ENCODE data around the gene USP50.
"Not testable (repeated sequence)": the region's sequence is repeated elsewhere in the genome, so short reads cannot be mapped to it uniquely, and the experiment has no call there.

The USP50 gene

DNA sequence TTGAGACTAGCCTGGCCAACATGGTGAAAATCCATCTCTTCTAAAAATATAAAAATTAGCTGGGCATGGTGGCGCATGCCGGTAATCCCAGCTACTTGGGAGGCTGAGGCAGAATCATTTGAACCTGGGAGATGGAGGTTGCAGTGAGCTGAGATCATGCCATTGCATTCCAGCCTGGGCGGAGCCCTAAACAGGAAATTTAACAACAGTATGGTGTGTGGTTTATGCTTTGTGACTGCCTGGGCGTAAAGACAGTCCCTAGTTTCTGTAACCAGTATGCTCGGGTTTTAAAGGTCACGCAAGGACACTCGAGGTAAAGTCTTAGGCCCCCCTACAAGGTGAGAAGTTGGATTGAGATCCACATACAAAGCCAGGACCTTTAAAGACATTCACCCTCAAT lies 43.3 kb downstream of the USP50 start:
- DNase-seq (ENCODE audit: low spot score): no peak

DNA sequence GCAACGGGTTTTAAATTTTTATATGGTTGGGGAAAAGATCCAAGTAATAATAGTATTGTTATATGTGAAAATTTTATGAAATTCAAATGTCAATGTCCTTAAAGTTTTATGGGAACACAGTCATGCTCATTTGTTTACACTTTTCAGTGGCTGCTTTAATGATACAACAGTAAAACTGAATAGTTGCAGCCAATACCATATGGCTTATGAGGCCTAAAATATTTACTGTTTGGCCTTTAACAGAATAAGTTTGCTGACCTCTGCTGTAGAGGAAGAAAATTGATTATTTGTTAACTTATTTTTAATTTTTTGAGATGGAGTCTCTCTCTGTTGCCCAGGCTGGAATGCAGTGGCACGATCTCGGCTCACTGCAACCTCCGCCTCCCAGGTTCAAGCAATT lies 44.7 kb downstream of the USP50 start:
- DNase-seq (ENCODE audit: low spot score): no peak

DNA sequence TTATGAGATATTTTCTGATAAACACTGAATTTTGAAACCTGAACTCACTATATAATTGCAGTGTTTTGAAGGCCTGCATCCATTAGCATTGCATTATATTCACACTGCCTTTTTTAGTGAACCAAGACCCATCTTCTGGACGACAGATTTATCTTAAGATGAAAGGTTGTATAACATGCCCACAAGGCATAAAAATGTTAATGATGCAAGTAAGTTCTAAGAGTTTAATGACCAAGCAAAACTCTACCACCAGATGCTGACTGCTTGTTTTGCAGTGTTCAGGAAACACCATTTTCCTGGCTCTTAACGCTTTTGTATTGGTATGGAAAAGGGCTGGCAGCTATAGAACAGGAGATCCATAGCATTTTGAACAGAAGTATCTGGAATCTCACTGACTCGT lies 46.1 kb downstream of the USP50 start:
- no peak for DNase-seq (ENCODE audit: low spot score)

DNA sequence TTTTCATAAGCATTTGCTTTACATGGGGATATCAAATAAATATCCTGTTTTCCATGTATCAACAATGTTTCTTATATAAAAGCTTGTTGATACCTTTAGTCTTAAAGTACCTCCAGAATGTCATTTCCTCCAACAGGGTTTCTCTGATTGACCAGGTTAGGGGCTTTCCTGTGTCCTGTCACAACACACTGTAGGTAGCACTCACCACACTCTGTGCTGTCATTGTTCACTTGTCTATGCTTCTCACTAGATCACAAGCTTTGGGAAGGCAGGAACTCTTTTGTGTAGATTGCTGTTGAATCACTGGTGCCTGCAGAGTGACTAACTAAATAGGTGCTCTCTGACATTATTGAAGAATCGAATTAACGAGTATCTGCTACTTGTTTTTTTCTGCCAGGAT lies 49.8 kb downstream of the USP50 start:
- DNase-seq (ENCODE audit: low spot score): no peak

DNA sequence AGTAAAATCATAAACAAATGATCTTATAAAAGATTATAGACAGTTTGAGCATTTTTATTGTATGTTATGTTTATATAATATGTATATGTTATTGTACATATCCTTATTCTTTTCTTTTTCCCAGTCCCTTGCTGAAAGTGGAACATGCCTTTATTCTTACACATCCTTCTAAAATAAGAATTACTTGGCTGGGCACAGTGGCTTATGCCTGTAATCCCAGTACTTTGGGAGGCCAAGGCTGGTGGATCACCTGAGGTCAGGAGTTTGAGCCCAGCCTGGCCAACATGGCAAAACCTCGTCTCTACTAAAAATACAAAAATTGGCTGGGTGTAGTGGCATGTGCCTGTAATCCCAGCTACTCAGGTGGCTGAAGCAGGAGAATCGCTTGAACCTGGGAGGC lies 51.9 kb downstream of the USP50 start:
- DNase-seq (ENCODE audit: low spot score): not testable (repeated sequence)

GRCh38 chr15:50493625-50494024 lies 52.8 kb downstream of the USP50 start:
- no peak for DNase-seq (ENCODE audit: low spot score)

DNA sequence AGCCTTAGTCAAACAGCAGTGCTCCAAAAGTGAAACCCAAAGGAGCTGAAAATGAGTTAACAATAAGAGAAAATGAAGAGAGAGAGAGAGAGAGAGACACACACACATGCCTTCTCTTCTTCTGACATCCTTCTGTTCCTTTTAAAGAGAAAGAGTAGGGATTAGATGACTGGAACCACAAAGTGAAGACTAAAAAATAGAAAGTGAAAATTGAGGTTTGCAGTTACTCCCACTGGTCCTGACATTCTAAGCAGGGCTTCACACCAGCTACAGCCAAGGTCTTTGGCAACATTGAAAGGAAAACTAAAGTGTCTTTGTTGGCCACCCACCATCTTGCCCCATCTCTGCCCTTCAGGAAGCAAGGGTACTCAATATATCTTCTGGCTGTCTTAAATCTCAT lies 59.2 kb downstream of the USP50 start:
- no peak for DNase-seq (ENCODE audit: low spot score)

DNA sequence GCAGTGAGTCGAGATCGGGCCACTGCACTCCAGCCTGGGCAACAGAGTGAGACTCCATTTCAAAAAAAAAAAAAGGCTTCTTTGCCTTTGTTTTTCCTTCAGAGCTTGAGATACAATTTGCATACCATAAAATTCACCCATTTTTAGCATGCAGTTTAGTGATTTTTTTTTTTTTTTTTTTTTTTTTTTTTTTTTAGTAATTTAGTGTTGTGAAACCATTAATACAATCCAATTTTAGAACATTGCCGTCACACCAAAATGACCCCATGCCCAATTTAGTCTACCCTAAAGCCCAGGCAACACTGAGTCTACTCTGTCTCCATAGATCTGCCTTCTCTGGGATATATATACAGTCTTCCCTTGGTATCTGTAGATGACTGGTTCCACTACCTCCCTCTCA lies 61.1 kb downstream of the USP50 start:
- no peak for DNase-seq (ENCODE audit: low spot score)

GRCh38 chr15:50484781-50485180 lies 61.7 kb downstream of the USP50 start:
- DNase-seq (ENCODE audit: low spot score): no peak

GRCh38 chr15:50476143-50476542 lies 70.3 kb downstream of the USP50 start:
- DNase-seq (ENCODE audit: low spot score): no peak

DNA sequence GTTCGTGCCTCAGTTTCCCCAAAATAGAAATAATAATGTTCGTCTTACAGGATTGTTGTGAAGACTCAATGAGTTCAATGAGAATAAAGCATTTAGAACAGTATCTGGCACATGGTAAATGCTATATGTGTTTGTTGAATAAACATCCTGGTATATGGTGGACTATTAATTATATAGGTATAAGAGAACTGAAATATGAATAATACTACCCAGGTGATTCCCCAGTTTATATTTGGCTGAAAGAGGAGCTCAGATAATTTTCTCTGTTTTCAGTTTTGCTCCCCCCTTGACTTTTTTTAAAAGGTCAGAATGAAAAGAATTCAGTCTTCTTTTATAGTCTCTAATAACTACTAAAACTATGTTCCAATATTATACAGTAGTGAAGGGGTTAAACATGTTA lies 75.4 kb downstream of the USP50 start:
- no peak for DNase-seq (ENCODE audit: low spot score)

DNA sequence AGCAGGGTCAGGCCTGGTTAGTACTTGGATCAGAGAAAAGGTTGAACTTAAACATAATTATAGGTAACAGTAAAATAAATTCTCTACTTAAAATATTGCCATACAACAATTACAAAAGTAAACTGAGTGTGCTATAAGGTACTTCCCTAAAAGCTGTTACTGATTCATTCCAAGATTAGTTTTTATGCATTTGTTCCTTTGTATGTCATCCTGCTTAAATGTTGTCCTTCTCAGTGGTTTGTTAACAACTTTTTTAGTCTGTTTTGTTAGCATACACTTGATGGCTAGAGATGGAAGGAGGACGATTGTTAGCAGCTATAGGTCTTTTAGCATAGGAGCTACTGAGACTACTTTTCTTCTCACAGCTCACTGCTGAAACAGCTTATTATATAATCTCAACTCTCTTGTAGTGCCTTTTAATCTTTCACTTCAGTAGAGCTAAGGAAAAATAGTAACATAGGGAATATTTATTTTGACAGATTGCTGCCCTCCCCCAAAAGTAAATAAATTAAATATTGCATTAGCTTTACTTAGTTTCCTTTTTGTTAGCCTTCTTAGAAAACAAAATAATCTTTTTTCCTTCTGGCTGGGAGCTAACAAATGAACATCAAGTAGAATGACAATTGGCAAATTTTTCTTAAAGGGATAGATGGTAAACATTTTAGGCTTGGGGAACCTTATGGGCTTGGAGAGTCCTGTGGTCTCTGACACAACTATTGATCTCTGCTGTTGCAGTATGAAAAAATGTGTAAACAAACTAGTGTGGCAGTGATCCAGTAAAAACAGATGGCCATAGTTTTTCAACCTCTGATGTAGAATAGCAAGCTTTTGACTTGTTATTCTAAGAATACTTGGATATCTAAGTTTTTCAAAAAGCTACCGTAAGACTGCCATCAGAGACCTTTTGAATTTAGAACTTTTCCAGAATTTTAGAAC lies 82.8 kb downstream of the USP50 start:
- DNase-seq (ENCODE audit: low spot score): no peak

GRCh38 chr15:50458348-50459112 lies 87.9 kb downstream of the USP50 start:
- DNase-seq (ENCODE audit: low spot score): no peak

- no peak for DNase-seq (ENCODE audit: low spot score)
Observed at GRCh38 chr15:50452927-50453326, 93.5 kb downstream of the USP50 start.
